Raji (cell line): Measurements from ENCODE around the gene AUNIP.

Experiments used
- POLR2A ChIP-seq: IDR thresholded peaks from 2 replicates; pipeline ENCODE4 v1.6.1; 2011; ENCODE audit warnings: low read depth, low read length, control low read depth; ENCODE audit not compliant: insufficient read depth

AUNIP gene, protein sequence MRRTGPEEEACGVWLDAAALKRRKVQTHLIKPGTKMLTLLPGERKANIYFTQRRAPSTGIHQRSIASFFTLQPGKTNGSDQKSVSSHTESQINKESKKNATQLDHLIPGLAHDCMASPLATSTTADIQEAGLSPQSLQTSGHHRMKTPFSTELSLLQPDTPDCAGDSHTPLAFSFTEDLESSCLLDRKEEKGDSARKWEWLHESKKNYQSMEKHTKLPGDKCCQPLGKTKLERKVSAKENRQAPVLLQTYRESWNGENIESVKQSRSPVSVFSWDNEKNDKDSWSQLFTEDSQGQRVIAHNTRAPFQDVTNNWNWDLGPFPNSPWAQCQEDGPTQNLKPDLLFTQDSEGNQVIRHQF

DNA sequence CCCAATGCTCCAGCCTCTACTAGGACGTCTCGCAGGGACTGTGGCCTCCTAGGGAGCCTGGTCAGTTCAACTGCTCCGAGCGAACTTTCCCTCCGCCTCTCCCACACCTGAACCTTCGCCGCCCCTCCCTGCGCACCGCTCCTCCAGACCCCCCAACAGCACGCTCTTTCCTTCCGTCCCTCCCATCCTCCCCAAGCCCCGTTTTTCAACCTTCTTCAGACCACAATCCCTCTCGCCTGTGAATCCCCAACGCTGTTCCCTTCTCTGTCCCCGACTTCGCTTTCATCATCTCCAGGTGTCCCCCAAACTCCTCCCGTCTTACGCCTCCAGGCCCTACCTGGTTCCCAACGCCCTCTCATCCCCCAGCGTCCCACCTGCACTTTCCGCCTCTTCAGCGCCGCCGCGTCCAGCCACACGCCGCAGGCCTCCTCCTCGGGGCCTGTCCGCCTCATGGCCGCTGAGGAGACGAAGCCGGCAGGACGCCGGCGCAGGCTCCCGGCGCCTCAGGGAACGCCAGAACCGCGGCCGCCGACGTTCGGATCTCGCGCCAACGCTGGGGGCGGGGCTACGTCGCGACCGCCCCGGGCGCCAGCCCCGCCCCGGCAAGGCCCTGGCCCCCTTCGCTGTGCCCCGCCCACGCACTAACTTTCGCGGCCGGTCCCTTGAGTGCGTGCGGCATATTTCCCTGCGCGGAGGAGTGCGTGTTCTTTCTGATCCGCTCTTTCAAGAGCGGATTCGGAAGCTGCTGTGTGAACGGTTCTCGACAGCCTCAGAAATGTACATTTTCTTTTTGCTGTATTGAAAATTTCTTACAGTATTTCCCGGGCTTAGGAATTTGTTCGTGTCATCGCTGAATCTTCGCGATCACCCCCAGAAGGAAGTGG, at the start of gene AUNIP:
TSS of gene AUNIP (minus strand) at position 552 of the 884 bp plus-strand sequence. CDS start at position 452, 100 bp downstream.
- peak; percentile 96 for TF ChIP-seq POLR2A

DNA sequence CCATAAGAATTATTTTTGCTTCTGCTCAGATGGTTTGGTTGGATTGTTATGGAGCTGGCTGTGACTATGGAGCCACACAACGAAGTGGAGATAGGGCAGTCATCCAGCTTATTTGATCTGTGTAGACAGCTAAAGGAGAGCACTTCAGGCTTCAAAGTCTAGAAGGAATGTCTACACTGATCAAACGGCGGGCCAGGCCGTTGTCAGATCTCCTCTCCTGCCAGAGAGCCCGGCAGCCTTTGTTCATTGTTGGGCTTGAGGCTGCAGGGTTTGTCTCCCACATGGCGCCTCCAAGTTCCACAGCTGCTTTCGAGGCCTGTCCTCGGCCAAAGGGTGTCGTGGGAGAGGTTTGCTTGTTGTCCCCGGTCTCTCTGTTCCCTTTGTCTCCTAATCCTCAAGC, 49.8 kb upstream of the AUNIP start:
- TF ChIP-seq POLR2A = no peak

DNA sequence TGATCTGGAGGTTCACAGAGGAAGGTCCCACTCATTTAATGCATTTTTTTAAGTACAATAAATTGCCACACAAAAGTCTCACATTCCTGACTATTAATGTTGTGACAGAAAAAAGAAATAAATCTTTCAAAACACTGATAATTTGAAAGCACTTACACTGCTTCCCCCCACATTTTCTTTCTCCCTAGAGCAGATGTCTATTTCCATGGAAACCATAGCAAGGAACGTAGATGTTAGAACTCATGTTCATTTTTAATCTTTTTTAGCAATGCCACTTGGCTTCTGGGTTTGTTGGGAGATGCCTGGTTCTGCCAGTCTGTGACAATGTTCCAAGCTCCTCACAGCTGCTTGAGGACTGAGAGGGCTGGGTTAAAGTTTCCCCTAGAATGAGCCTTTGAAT, 48.9 kb upstream of the AUNIP start:
- TF ChIP-seq POLR2A = no peak

DNA sequence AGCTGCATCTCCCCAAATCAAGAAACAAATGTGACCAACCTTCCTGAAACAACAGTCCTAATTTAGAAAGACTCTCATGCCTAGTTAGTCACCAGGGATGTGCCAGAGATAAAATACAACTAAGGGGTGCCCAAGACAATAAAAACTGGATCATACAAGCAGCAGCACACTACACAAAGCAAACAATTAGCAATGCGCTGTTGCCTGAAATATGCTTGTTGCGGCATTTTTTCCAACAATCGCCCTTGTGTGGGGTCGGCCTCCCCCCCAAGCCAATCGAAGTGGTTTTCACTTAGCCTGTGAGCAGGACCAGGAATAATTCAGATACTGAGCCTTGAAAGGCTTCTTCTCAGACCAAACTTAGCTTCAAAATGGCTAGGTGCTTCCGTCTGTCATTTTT, 48.3 kb upstream of the AUNIP start:
- TF ChIP-seq POLR2A = no peak

DNA sequence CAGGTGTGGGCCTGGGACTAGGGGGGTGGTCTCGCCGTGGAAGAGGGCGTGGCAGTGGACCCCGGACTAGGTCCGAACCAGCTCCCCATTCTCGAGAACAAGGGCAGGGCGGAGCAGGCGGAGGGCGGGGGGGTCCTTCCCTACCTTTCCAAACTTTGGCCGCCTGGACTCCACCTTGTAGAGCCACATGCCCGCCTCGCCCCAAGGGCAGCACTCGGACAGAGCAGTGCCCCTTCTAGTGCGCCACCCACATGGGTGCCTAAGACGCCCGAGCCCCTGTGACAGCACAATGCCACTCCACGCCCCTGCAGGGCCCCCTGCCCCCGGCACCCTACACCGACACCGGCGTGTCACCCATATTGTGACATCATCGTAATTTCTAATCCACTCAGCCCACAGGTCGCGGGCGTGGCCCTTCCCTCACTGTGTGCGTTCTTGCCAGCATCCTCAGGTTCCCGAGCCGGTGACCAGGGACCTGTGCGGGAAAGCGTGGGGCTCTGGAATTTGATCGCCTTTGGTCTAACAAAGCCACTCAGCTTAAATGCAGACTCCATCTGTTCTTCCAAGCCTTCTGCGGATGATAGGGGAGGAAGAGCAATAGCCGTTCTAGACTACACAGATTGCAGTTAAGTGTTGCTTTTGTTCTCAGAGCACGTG, 47.5 kb upstream of the AUNIP start:
- no peak for TF ChIP-seq POLR2A

DNA sequence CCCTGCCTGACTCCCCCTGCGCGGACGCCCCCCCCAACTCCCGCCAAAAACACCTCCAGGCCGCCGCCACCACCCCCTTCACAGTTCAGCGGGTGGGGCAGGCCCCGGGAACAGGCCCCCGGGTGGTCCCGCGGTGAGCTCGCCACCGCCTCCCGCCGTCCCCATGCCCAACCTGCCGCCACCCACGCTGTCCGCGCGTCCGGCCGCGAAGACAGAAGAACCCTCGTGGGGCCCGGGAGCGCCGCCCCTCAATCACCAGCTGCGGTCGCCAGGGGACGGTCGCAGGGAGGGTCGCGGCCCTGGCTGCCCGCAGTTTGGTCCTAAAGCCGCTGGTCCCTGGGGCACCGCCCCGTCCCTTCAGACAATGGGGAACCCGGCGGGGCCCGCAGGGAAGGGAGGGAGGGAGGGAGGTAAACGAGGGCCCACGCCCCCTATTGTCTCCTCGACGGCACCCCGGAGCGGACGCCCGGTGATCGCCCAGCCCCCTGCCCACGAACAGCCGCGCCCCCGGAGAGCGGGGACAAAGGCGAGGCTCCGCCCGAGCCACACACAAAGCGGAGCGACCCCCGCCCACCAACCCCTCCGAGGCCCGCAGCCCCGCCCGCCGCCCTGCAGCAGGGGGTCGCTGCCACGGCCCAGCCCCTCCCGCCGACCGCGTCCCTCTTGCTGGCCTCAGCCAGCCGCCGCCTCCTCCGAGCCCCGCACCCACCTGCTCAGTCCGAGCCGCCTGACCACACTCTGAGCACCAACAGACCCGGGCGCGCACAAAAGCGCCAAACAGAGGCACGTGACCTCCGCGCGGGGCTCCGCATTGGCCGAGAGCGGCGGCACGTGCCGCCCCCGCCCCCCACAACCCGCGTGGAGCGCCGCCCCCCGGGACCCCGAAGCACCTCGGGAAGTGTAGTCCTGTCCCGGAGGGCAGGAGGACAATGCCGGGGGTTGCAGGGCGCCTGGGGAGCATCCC, 46.7 kb upstream of the AUNIP start, which contains the start of gene STMN1:
TSS of gene STMN1 (minus strand) at position 740 of the 964 bp plus-strand sequence. CDS start 1,743 bp downstream, outside the sequence.
- peak; percentile 98 for TF ChIP-seq POLR2A

DNA sequence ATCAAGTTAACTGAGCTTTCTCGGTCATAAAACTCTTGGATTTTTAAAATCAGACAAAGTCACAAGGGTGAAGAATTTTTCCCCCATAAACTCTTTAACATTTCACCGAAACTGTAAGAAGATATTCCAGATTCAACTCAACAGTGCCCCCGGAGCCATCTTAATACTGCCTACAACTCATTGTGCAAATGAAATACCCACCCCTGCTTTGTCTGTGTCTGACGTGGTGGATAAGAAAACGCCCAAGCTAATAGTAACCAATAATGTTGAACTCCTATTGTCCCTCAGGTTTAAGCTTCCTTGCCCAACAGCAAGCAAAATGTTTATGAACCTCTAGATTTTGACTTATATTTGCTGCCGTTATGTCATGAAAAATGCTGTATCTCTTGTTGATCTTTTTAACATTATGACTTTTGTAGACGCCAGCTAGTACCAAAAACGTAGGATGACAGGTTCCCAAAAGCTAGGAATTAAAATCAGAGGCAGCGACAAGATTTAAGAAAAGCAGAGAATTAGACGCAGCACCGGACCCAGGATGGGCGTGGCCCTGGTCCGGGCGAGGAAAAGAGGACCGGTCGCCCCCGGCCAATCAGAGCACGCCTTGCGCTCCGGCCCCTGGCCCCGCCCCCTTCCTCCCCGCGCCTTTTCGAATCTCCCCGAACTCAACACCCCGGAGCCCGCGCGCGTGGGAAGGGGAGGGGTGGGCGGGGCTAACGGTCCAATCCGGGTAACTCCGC, 45.9 kb upstream of the AUNIP start:
- no peak for TF ChIP-seq POLR2A

DNA sequence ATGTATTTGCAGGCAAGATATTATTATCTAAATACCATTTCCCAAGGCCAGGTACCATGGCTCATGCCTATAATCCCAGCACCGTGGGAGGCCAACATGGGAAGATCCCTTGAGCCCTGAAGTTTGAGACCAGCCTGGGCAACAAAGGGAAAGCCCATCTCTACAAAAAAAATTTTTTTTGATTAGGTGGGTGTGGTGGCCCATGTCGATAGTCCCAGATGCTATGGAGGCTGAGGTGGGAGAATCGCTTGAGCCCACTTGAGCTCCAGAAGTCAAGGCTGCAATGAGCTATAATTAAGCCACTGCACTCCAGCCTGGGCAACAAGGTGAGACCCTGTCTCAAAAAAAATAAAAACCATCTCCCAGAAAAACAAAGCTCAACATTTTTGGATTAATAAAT, 44.7 kb upstream of the AUNIP start:
- no peak for TF ChIP-seq POLR2A

DNA sequence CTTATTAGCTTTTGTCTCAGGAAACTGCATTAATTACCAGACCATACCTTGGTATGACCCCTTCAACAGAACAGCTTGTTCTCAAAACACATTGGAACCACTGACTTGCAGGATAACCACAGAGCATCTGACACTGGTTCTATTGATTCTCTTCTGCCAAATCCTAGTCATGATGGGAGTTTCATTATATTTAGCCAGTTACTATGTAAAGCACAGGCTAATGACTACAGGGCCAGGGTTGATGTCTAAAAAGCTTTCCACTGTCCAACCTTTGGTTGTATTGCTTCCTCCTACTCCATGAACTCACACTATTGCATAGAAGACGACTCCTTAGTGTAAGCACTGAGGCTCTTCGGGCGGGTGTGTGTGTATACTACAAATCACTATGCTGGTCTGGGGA, 43.2 kb upstream of the AUNIP start:
- no peak for TF ChIP-seq POLR2A

DNA sequence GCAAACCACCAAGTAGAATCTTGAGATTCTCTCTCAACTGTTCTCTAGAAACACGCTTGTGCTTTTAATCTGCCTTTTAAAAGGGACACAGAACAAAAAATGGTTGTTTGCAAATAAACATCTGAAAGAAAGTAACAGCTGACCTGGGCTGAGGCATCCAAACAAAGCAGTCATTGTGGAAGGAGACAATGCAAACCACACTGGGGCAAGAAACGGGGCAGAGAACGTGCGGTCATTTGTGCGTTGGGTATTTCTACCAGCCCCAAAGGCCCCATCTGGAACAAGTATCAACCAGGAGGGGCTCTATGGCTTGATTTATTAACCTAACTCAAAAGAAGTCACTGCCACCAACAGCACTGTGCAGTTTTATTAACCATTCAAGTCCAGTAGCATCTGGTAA, 41.0 kb upstream of the AUNIP start:
- TF ChIP-seq POLR2A = no peak

DNA sequence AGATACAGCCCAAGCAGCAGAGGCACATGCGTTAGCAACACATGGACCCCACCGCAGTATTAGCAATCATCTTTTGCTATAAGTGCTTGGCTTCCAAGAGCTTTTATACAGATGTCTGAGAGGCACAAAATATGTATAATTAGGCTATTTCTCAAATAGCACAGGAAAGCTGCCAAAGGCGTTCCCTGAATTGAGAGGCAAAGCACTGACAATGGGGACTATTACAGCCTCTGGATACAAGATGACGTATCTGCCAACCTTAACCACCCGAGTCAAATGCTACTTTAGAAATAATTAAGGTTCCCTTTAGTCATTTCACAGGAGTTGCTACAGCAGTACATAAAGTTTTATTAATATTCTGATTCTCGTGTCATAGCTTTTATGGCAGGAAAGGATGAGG, 40.5 kb upstream of the AUNIP start:
- TF ChIP-seq POLR2A = no peak

DNA sequence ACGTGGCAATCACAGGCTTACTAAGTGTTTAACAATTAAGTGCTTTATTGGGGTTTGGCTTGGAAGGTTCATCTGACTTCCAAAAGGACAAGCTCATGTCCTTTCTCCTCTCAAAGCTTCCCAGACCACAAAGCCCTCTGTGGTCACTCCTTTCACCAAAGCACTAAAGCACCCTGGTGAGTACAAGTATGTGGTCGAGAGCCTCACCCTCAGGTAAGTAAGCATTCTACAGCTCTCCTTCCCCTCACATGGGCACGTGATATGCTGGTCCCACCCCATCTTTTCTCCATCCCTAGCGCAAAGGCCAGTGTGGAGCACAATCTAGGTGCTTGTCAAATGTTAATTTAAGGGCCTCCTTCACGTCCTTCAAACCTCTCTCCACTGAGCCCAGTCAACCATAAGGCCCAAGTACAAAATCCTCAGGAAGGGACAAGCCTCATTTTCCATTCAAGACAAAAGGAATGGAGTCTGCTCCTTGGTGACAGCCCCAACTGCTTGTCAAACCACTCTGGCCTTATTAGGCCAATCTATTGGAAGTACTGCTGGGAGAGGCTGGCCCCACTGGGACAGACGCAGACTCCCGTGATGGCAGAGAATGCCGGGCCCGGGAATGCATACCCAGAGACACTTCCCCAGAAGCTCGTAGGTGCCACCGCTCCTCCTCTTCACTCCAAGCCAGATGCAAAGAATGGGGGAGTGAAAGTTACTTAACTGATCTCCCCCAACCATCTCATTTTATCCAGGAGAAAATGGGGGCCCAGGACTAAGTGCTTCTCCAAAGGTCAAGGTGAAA, 39.2 kb upstream of the AUNIP start:
- no peak for TF ChIP-seq POLR2A

DNA sequence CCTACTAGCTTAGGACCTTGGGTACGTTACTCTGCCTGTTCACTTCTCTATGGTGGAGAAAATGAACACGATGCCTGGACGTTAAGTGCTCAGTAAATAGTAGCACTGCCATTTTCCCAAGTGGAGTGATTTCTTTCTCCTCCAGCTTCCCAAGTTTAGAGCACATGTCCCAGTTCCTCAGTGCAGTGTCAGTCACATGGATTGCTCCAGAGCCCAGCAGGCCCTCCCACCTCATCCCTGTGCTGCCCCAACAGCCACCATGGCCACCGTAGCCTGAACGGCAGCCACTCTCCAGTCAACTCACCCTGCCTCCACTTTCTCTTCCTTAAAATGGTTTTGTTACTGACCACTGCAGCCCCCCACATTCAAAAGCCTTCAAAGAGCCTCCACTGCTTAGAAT, 38.5 kb upstream of the AUNIP start:
- no peak for TF ChIP-seq POLR2A
